IMR-90 (cell line): ENCODE data around the gene CLMP. TPM values are rescaled to one million over a fixed set of nuclear protein-coding genes. Genes with fewer than 3 reads are reported as not detected.

Experiments used
- ATAC-seq: fragments of 200-7000 bp; cut with Tn5 transposase; 2 replicates; pipeline ENCODE4 v1.9.1; 2020; ENCODE audit warnings: low read depth, mild to moderate bottlenecking, moderate library complexity
- BruUV-seq: library from RNA; stranded (reverse); fragments of 400-500 nt; replicated peaks from 2 replicates; lab custom pipeline; 2021; lab: Mats Ljungman, UMichigan
- CTCF ChIA-PET: fragments of 300-600 bp; formaldehyde crosslinking; extraction: SDS; loops from one replicate; lab custom pipeline; 2021; ENCODE audit warnings: antibody characterized with exemption; lab: Yijun Ruan, JAX
- POLR2A ChIA-PET: fragments of 300-600 bp; sonication (Branson Sonifier 250); formaldehyde crosslinking; loops from one replicate; lab custom pipeline; 2022; ENCODE audit warnings: antibody characterized with exemption; ENCODE audit not compliant: unreplicated experiment; lab: Charles Lee
- DNase-seq: peaks from one replicate; pipeline ENCODE4 v3.0.0; 2013
- H2AFZ ChIP-seq: replicated peaks from 2 replicates; pipeline ENCODE3; 2013; ENCODE audit warnings: low read length, mild to moderate bottlenecking; ENCODE audit not compliant: poor library complexity
- H2AK5ac ChIP-seq: 2 replicates; pipeline ENCODE4 v1.6.1; 2013; ENCODE audit warnings: low read depth, low read length, inconsistent platforms
- H2AK9ac ChIP-seq: replicated peaks from 2 replicates; pipeline ENCODE3; 2013; ENCODE audit warnings: mild to moderate bottlenecking, low read depth, low read length, moderate library complexity; ENCODE audit not compliant: poor library complexity
- H2BK120ac ChIP-seq: 2 replicates; pipeline ENCODE4 v1.6.1; 2013; ENCODE audit warnings: low read depth, low read length, inconsistent platforms
- H2BK15ac ChIP-seq: 3 replicates; pipeline ENCODE4 v1.6.1; 2013; ENCODE audit warnings: low read depth, low read length, inconsistent platforms
- H2BK20ac ChIP-seq: 2 replicates; pipeline ENCODE4 v1.6.1; 2013; ENCODE audit warnings: low read depth, mild to moderate bottlenecking, inconsistent platforms, low read length, moderate library complexity
- H2BK5ac ChIP-seq: 2 replicates; pipeline ENCODE4 v1.6.1; 2013; ENCODE audit warnings: mild to moderate bottlenecking, low read depth, low read length, inconsistent platforms; ENCODE audit not compliant: poor library complexity, severe bottlenecking
- H3K14ac ChIP-seq: replicated peaks from 2 replicates; pipeline ENCODE4 v1.6.1; 2013; ENCODE audit warnings: low read depth, low read length, inconsistent platforms
- H3K18ac ChIP-seq: 2 replicates; pipeline ENCODE4 v1.6.1; 2013; ENCODE audit warnings: low read depth, low read length, control low read depth
- H3K23ac ChIP-seq: 2 replicates; pipeline ENCODE4 v1.6.1; 2013; ENCODE audit warnings: low read depth, low read length, inconsistent platforms
- H3K27ac ChIP-seq: 2 replicates; pipeline ENCODE4 v1.5.1; 2013; ENCODE audit warnings: mild to moderate bottlenecking, control low read depth, low read length; ENCODE audit not compliant: insufficient read depth
- H3K27me3 ChIP-seq: 2 replicates; pipeline ENCODE4 v1.6.1; 2013; ENCODE audit warnings: low read length; ENCODE audit not compliant: control insufficient read depth, insufficient read depth
- H3K36me3 ChIP-seq: 2 replicates; pipeline ENCODE4 v1.6.1; 2013; ENCODE audit warnings: low read length, mixed read lengths; ENCODE audit not compliant: control insufficient read depth, insufficient read depth
- H3K4ac ChIP-seq: 2 replicates; pipeline ENCODE4 v1.6.1; 2013; ENCODE audit warnings: low read depth, low read length, inconsistent platforms
- H3K4me1 ChIP-seq: 2 replicates; pipeline ENCODE4 v1.6.1; 2013; ENCODE audit warnings: low read length, mixed read lengths; ENCODE audit not compliant: control insufficient read depth, insufficient read depth
- H3K4me2 ChIP-seq: 2 replicates; pipeline ENCODE4 v1.6.1; 2013; ENCODE audit warnings: low read depth, mild to moderate bottlenecking, control low read depth, low read length, moderate library complexity
- H3K4me3 ChIP-seq: 2 replicates; pipeline ENCODE4 v1.5.1; 2013; ENCODE audit warnings: low read depth, mild to moderate bottlenecking, control low read depth, low read length, moderate library complexity; ENCODE audit not compliant: insufficient read depth
- H3K56ac ChIP-seq: 2 replicates; pipeline ENCODE4 v1.6.1; 2013; ENCODE audit warnings: low read length, inconsistent platforms; ENCODE audit not compliant: insufficient read depth; ENCODE audit errors: extremely low read depth
- H3K79me1 ChIP-seq, 2 experiments: 2 replicates each; pipeline ENCODE4 v1.6.1; 2013; ENCODE audit warnings: low read length in 2 of 2, inconsistent platforms in 1 of 2, low read depth in 1 of 2
- H3K9ac ChIP-seq: 2 replicates; pipeline ENCODE4 v1.6.1; 2013; ENCODE audit warnings: low read depth, low read length, control low read depth
- H3K9me1 ChIP-seq: 2 replicates; pipeline ENCODE4 v1.6.1; 2013; ENCODE audit warnings: low read length, inconsistent platforms; ENCODE audit not compliant: insufficient read depth
- H3K9me3 ChIP-seq: 2 replicates; pipeline ENCODE4 v1.6.1; 2013; ENCODE audit warnings: low read length; ENCODE audit not compliant: control insufficient read depth, insufficient read depth
- H4K20me1 ChIP-seq: 2 replicates; pipeline ENCODE4 v1.6.1; 2013; ENCODE audit warnings: low read length, inconsistent platforms; ENCODE audit not compliant: insufficient read depth
- H4K5ac ChIP-seq: 2 replicates; pipeline ENCODE4 v1.6.1; 2013; ENCODE audit warnings: mild to moderate bottlenecking, low read depth, low read length, control low read depth
- H4K8ac ChIP-seq, 2 experiments: 2 replicates each; pipeline ENCODE4 v1.6.1; 2013; ENCODE audit warnings: low read depth in 2 of 2, low read length in 2 of 2, control low read depth in 1 of 2, inconsistent platforms in 1 of 2
- H4K91ac ChIP-seq: 2 replicates; pipeline ENCODE4 v1.6.1; 2013; ENCODE audit warnings: low read depth, low read length, inconsistent platforms; ENCODE audit not compliant: insufficient read depth
- BHLHE40 ChIP-seq: fragments of 150-350 bp; IDR thresholded peaks from 2 replicates; pipeline ENCODE4 v1.6.1; 2016; ENCODE audit warnings: mild to moderate bottlenecking, low read depth, low read length
- CEBPB ChIP-seq: IDR thresholded peaks from 2 replicates; pipeline ENCODE4 v1.6.1; 2012; ENCODE audit warnings: low read depth, low read length, improper control_type of control experiment
- ELK1 ChIP-seq: fragments of 150-350 bp; IDR thresholded peaks from 2 replicates; pipeline ENCODE4 v1.6.1; 2016; ENCODE audit warnings: low read depth, mild to moderate bottlenecking, low read length, moderate library complexity, borderline replicate concordance
- MAZ ChIP-seq: IDR thresholded peaks from 2 replicates; pipeline ENCODE4 v1.6.1; 2012; ENCODE audit warnings: low read depth, mild to moderate bottlenecking, low read length, improper control_type of control experiment, moderate library complexity, borderline replicate concordance
- NFE2L2 ChIP-seq: fragments of 150-350 bp; IDR thresholded peaks from 2 replicates; pipeline ENCODE4 v1.6.1; 2016; ENCODE audit warnings: low read depth, mild to moderate bottlenecking, low read length
- RAD21 ChIP-seq: IDR thresholded peaks from 2 replicates; pipeline ENCODE4 v1.6.1; 2012; ENCODE audit warnings: low read length, improper control_type of control experiment
- RFX5 ChIP-seq: IDR thresholded peaks from 2 replicates; pipeline ENCODE4 v1.8.0; 2012; ENCODE audit warnings: low read depth, mild to moderate bottlenecking, low read length, moderate library complexity
- WGBS, 2 experiments: methylation state at CpG; one replicate each; pipeline versions ENCODE4 v1.1.5 to v1.1.7; 2013; ENCODE audit warnings: missing lambda C conversion rate in 2 of 2; ENCODE audit not compliant: insufficient read length in 1 of 2; ENCODE audit errors: extremely low coverage in 2 of 2; 5-methylcytosine and 5-hydroxymethylcytosine counted together
- dilution Hi-C: fragments of 300-500 bp; cut with HindIII; formaldehyde crosslinking; loops from one replicate; pipeline ENCODE4 v1.14.3; 2018; ENCODE audit warnings: low sequenced_read_pairs; ENCODE audit not compliant: unreplicated experiment
- in situ Hi-C: fragments of 300-500 bp; cut with MboI; formaldehyde crosslinking; loops from 3 replicates; pipeline ENCODE4 v1.14.3; 2019; ENCODE audit warnings: low sequenced_read_pairs, inconsistent platforms, mixed read lengths
- intact Hi-C: fragments of 100-400 bp; cut with micrococcal nuclease; formaldehyde crosslinking; loops from 2 replicates; pipeline ENCODE4 v1.10.0; 2022
- polyA plus RNA-seq, 3 experiments: library from polyadenylated mRNA; depleted of rRNA; stranded (reverse); fragments of >200 nt; gene quantifications; 2 replicates each; pipeline ENCODE4 v1.2.3, GENCODE V29; 2012; ENCODE audit warnings: low replicate concordance in 1 of 3
- total RNA-seq: library from RNA; depleted of rRNA; stranded (reverse); fragments of >200 nt; gene quantifications from 2 replicates; pipeline ENCODE4 v1.2.3, GENCODE V29; 2012

CLMP gene
- total and polyA plus RNA-seq, 2 of the 4 experiments (the other 2 are of a cell fraction), result 54.7 to 95.7 TPM

DNA sequence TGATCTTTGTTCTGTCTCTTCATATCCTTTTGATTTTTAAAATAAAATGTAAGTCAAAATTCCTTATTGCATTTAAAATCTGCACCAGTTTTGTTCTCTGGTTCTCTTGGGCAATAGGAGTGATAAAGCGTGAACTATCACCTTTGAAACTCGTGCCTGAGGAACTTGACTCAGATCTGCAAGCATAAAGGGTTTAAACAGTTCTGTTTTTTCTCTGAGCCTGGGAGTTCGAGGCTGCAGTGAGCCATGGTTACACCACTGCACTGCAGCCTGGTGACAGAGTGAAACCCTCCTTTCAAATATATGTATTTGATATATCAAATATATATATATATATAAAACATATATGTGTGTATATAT lies 38.9 kb upstream of the CLMP start:
- ATAC-seq, result no peak
- Histone ChIP-seq H2AK9ac (no peak overlapping the region), H2BK20ac (peak overlapping the region; percentile 91), H3K14ac (0 out of 2 replicates have a peak overlapping the region, but pooled peaks have one; percentile 91), H3K36me3 (no peaks in the 10 kb centered on the region), H4K8ac (peak overlapping the region; percentile 73 to 84; a peak in 2 of 4 replicates), H2AFZ (no peak overlapping the region), H2AK5ac (no peak overlapping the region; the same call in 1 of the 2 replicates), H4K20me1 (no peaks in the 10 kb centered on the region), H3K18ac (peak overlapping the region; percentile 97; the same call in 1 of the 2 replicates), H3K4me1 (peaks cover 28% of the 10 kb centered on the region), H3K9ac (no peak overlapping the region), H2BK15ac (peak overlapping the region; percentile 96; the same call in 2 of the 3 replicates), H3K27ac (no peak overlapping the region), H3K4me2 (no peak overlapping the region), H3K9me3 (no peaks in the 10 kb centered on the region), H3K27me3 (no peaks in the 10 kb centered on the region), H4K5ac (peak overlapping the region; percentile 83; the same call in 1 of the 2 replicates), H4K91ac (no peak overlapping the region), H3K4ac (0 out of 2 replicates have a peak overlapping the region, but pooled peaks have one; percentile 84), H3K56ac (no peak overlapping the region), H3K79me1 (no peaks in the 10 kb centered on the region), H2BK5ac (no peak overlapping the region), H3K23ac (no peak overlapping the region), H3K9me1 (peaks cover 12% of the 10 kb centered on the region; the same call in 1 of the 2 replicates), H2BK120ac (0 out of 2 replicates have a peak overlapping the region, but pooled peaks have one; percentile 80), H3K4me3 (no peak overlapping the region)
- dilution Hi-C loops, result no loop called here
- no TSS peak for BruUV-seq
- intact Hi-C loops, result loop anchor here (2.0 kb wide), 1 partner anchor 15 kb away; no protein-coding TSS in a partner anchor
- ChIA-PET CTCF (interaction anchor here (1.6 kb wide), 1 partner anchor 13 kb away, joined by 4 read pairs; no protein-coding TSS in a partner anchor), POLR2A (no interaction called here)
- DNase-seq, result no peak
- WGBS, 2 experiments, result 50% methylated on average over 2 of the region's 3 CpGs; no CpG with 5 or more reads in 1 of the 2 experiments
- in situ Hi-C loops, result no loop called here
- TF ChIP-seq NFE2L2 (no peak), CEBPB (peak; percentile 12; the same call in 1 of the 2 replicates), ELK1 (no peak), RFX5 (no peak), MAZ (no peak), RAD21 (no peak), BHLHE40 (peak; percentile 50; the same call in 1 of the 2 replicates)
